ENCODE measurements around the gene P2RX7. TPM values are rescaled to one million over a fixed set of nuclear protein-coding genes. Genes with fewer than 3 reads are reported as not detected.

The P2RX7 gene
- total RNA-seq, 1 experiment from 2014 or later = 0.55 TPM

DNA sequence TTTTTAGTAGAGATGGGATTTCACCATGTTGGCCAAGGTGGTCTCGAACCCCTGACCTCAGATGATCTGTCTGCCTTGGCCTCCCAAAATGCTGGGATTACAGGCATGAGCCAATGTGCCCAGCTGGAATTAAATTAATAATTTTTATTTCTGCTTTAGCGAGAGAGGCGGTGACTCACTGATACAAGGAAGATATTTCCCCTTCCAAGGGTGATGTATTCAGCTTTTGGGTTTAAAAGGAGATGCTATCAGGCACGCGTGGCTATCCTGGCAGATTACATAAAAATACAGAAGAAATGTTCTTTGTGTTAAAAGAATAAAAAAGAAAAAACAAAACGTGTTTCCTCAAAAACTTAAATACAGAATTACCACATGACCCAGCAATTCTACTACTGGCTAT is 12.4 kb upstream of the P2RX7 start (continued):
- no peak for TF ChIP-seq USF1 (CRISPR knock-in tag; IDR thresholded peaks at IDR 0.05)
- TF ChIP-seq NFATC4 (CRISPR knock-in tag; IDR thresholded peaks at IDR 0.05) = no peak
- TF ChIP-seq OVOL2 (CRISPR knock-in tag; IDR thresholded peaks at IDR 0.05; ENCODE audit: borderline replicate concordance) = no peak

GRCh38 chr12:121120989-121121755 is 11.5 kb upstream of the P2RX7 start:
- CTCF ChIA-PET = no interaction called here
- H3K9me3 Mint-ChIP-seq = peaks cover 4% of the 10 kb centered on the region; the same call in 1 of the 2 replicates

More at GRCh38 chr12:121120989-121121755, 11.5 kb upstream of the P2RX7 start:
- POLR2A ChIA-PET = no interaction called here
- Mint-ChIP-seq H3K36me3 (no peaks in the 10 kb centered on the region), H3K4me1 (no peaks in the 10 kb centered on the region), H3K27me3 (ENCODE audit: low read depth) (peaks cover 3% of the 10 kb centered on the region), H3K27ac (no peak overlapping the region), H3K4me3 (no peak overlapping the region)
- ATAC-seq (no peak), DNase-seq (ENCODE audit: low spot score) (no peak)
- TF ChIP-seq USF2 (CRISPR knock-in tag; IDR thresholded peaks at IDR 0.05) (no peak), MXD4 (CRISPR knock-in tag; IDR thresholded peaks at IDR 0.05; ENCODE audit: borderline replicate concordance) (no peak), GRHL2 (CRISPR knock-in tag; IDR thresholded peaks at IDR 0.05; ENCODE audit: insufficient replicate concordance, severe bottlenecking) (no peak), SMAD3 (CRISPR knock-in tag; IDR thresholded peaks at IDR 0.05; ENCODE audit: borderline replicate concordance) (no peak), IRF2 (CRISPR knock-in tag; IDR thresholded peaks at IDR 0.05; ENCODE audit: borderline replicate concordance, low read depth) (no peak), ERG (CRISPR knock-in tag; IDR thresholded peaks at IDR 0.05) (no peak), CBFB (CRISPR knock-in tag; IDR thresholded peaks at IDR 0.05; ENCODE audit: low read depth) (no peak), PRRX2 (CRISPR knock-in tag; IDR thresholded peaks at IDR 0.05) (no peak), ZNF138 (CRISPR knock-in tag; conservative IDR thresholded peaks at IDR 0.05) (no peak), GTF2I (CRISPR knock-in tag; conservative IDR thresholded peaks at IDR 0.05) (no peak), SOX15 (CRISPR knock-in tag; IDR thresholded peaks at IDR 0.05) (no peak)
- TF ChIP-seq, protein P1, sequence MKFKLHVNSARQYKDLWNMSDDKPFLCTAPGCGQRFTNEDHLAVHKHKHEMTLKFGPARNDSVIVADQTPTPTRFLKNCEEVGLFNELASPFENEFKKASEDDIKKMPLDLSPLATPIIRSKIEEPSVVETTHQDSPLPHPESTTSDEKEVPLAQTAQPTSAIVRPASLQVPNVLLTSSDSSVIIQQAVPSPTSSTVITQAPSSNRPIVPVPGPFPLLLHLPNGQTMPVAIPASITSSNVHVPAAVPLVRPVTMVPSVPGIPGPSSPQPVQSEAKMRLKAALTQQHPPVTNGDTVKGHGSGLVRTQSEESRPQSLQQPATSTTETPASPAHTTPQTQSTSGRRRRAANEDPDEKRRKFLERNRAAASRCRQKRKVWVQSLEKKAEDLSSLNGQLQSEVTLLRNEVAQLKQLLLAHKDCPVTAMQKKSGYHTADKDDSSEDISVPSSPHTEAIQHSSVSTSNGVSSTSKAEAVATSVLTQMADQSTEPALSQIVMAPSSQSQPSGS (CRISPR knock-in tag; IDR thresholded peaks at IDR 0.05; ENCODE audit: borderline replicate concordance, low read depth) = no peak
- TF ChIP-seq, protein P2, sequence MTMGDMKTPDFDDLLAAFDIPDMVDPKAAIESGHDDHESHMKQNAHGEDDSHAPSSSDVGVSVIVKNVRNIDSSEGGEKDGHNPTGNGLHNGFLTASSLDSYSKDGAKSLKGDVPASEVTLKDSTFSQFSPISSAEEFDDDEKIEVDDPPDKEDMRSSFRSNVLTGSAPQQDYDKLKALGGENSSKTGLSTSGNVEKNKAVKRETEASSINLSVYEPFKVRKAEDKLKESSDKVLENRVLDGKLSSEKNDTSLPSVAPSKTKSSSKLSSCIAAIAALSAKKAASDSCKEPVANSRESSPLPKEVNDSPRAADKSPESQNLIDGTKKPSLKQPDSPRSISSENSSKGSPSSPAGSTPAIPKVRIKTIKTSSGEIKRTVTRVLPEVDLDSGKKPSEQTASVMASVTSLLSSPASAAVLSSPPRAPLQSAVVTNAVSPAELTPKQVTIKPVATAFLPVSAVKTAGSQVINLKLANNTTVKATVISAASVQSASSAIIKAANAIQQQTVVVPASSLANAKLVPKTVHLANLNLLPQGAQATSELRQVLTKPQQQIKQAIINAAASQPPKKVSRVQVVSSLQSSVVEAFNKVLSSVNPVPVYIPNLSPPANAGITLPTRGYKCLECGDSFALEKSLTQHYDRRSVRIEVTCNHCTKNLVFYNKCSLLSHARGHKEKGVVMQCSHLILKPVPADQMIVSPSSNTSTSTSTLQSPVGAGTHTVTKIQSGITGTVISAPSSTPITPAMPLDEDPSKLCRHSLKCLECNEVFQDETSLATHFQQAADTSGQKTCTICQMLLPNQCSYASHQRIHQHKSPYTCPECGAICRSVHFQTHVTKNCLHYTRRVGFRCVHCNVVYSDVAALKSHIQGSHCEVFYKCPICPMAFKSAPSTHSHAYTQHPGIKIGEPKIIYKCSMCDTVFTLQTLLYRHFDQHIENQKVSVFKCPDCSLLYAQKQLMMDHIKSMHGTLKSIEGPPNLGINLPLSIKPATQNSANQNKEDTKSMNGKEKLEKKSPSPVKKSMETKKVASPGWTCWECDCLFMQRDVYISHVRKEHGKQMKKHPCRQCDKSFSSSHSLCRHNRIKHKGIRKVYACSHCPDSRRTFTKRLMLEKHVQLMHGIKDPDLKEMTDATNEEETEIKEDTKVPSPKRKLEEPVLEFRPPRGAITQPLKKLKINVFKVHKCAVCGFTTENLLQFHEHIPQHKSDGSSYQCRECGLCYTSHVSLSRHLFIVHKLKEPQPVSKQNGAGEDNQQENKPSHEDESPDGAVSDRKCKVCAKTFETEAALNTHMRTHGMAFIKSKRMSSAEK (CRISPR knock-in tag; IDR thresholded peaks at IDR 0.05; ENCODE audit: borderline replicate concordance) = no peak
- TF ChIP-seq, protein P3, sequence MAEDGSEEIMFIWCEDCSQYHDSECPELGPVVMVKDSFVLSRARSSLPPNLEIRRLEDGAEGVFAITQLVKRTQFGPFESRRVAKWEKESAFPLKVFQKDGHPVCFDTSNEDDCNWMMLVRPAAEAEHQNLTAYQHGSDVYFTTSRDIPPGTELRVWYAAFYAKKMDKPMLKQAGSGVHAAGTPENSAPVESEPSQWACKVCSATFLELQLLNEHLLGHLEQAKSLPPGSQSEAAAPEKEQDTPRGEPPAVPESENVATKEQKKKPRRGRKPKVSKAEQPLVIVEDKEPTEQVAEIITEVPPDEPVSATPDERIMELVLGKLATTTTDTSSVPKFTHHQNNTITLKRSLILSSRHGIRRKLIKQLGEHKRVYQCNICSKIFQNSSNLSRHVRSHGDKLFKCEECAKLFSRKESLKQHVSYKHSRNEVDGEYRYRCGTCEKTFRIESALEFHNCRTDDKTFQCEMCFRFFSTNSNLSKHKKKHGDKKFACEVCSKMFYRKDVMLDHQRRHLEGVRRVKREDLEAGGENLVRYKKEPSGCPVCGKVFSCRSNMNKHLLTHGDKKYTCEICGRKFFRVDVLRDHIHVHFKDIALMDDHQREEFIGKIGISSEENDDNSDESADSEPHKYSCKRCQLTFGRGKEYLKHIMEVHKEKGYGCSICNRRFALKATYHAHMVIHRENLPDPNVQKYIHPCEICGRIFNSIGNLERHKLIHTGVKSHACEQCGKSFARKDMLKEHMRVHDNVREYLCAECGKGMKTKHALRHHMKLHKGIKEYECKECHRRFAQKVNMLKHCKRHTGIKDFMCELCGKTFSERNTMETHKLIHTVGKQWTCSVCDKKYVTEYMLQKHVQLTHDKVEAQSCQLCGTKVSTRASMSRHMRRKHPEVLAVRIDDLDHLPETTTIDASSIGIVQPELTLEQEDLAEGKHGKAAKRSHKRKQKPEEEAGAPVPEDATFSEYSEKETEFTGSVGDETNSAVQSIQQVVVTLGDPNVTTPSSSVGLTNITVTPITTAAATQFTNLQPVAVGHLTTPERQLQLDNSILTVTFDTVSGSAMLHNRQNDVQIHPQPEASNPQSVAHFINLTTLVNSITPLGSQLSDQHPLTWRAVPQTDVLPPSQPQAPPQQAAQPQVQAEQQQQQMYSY (CRISPR knock-in tag; IDR thresholded peaks at IDR 0.05) = no peak
- TF ChIP-seq, protein P4, sequence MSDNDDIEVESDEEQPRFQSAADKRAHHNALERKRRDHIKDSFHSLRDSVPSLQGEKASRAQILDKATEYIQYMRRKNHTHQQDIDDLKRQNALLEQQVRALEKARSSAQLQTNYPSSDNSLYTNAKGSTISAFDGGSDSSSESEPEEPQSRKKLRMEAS (CRISPR knock-in tag; IDR thresholded peaks at IDR 0.05) = no peak
- TF ChIP-seq, protein P5, sequence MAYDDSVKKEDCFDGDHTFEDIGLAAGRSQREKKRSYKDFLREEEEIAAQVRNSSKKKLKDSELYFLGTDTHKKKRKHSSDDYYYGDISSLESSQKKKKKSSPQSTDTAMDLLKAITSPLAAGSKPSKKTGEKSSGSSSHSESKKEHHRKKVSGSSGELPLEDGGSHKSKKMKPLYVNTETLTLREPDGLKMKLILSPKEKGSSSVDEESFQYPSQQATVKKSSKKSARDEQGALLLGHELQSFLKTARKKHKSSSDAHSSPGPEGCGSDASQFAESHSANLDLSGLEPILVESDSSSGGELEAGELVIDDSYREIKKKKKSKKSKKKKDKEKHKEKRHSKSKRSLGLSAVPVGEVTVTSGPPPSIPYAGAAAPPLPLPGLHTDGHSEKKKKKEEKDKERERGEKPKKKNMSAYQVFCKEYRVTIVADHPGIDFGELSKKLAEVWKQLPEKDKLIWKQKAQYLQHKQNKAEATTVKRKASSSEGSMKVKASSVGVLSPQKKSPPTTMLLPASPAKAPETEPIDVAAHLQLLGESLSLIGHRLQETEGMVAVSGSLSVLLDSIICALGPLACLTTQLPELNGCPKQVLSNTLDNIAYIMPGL (CRISPR knock-in tag; IDR thresholded peaks at IDR 0.05) = no peak
